DND-41 (cell line): ENCODE results near the gene CAT.
A peak's percentile ranks its signal among the peaks of the same experiment; 100 is the strongest.

Experiments used
- ATAC-seq: fragments of 200-7000 bp; cut with Tn5 transposase; 3 replicates; pipeline ENCODE4 v1.9.1; 2021; ENCODE audit warnings: low read depth; ENCODE audit not compliant: insufficient read depth
- DNase-seq: peaks from one replicate; pipeline ENCODE4 v3.0.0-alpha.2; 2020
- H2AFZ ChIP-seq: 2 replicates; pipeline ENCODE4 v1.6.0; 2012; ENCODE audit warnings: low read depth, low read length
- H3K27ac ChIP-seq: 2 replicates; pipeline ENCODE4 v1.5.1; 2012; ENCODE audit warnings: low read length, inconsistent platforms
- H3K27me3 ChIP-seq: fragments of 200-600 bp; sonication (generic); 2 replicates; pipeline ENCODE4 v1.6.0; 2012; ENCODE audit warnings: low read length, mild to moderate bottlenecking, inconsistent platforms; ENCODE audit not compliant: insufficient read depth, poor library complexity
- H3K36me3 ChIP-seq: 2 replicates; pipeline ENCODE4 v1.5.1; 2012; ENCODE audit warnings: low read length, inconsistent platforms; ENCODE audit not compliant: insufficient read depth
- H3K4me1 ChIP-seq: 2 replicates; pipeline ENCODE4 v1.5.1; 2012; ENCODE audit warnings: mild to moderate bottlenecking, low read length; ENCODE audit not compliant: insufficient read depth
- H3K4me2 ChIP-seq: 2 replicates; pipeline ENCODE4 v1.6.0; 2012; ENCODE audit warnings: mild to moderate bottlenecking, moderate library complexity, low read length, inconsistent platforms; ENCODE audit not compliant: insufficient read depth
- H3K4me3 ChIP-seq, 2 experiments: fragments of 200-600 bp in 1 of 2; shearing (Covaris generic) in 1 of 2; 2 replicates each; pipeline ENCODE4 v1.5.1; 2012 to 2016; ENCODE audit warnings: inconsistent platforms in 2 of 2, low read length in 2 of 2, mild to moderate bottlenecking in 2 of 2, low read depth in 1 of 2, moderate library complexity in 1 of 2
- H3K79me2 ChIP-seq: 2 replicates; pipeline ENCODE4 v1.6.0; 2012; ENCODE audit warnings: low read length, inconsistent platforms; ENCODE audit not compliant: insufficient read depth
- H3K9ac ChIP-seq: 2 replicates; pipeline ENCODE4 v1.6.0; 2012; ENCODE audit warnings: low read depth, mild to moderate bottlenecking, inconsistent platforms, low read length, moderate library complexity
- H3K9me3 ChIP-seq: 2 replicates; pipeline ENCODE4 v1.5.1; 2012; ENCODE audit warnings: low read length, moderate library complexity, mild to moderate bottlenecking, inconsistent platforms; ENCODE audit not compliant: insufficient read depth, severe bottlenecking
- H4K20me1 ChIP-seq: 2 replicates; pipeline ENCODE4 v1.6.0; 2012; ENCODE audit warnings: low read length; ENCODE audit not compliant: insufficient read depth
- EZH2 ChIP-seq: IDR thresholded peaks from 3 replicates; pipeline ENCODE4 v1.6.1; 2012; ENCODE audit warnings: borderline replicate concordance, low read depth, mild to moderate bottlenecking, moderate library complexity, low read length, inconsistent platforms; ENCODE audit not compliant: severe bottlenecking
- TF ChIP-seq, protein P1 (sequence below): IDR thresholded peaks from 2 replicates; pipeline ENCODE4 v1.5.1; 2012; ENCODE audit warnings: borderline replicate concordance, low read length, moderate library complexity, mild to moderate bottlenecking; ENCODE audit not compliant: poor library complexity, severe bottlenecking; ENCODE audit errors: extremely low read depth

The CAT gene

DNA sequence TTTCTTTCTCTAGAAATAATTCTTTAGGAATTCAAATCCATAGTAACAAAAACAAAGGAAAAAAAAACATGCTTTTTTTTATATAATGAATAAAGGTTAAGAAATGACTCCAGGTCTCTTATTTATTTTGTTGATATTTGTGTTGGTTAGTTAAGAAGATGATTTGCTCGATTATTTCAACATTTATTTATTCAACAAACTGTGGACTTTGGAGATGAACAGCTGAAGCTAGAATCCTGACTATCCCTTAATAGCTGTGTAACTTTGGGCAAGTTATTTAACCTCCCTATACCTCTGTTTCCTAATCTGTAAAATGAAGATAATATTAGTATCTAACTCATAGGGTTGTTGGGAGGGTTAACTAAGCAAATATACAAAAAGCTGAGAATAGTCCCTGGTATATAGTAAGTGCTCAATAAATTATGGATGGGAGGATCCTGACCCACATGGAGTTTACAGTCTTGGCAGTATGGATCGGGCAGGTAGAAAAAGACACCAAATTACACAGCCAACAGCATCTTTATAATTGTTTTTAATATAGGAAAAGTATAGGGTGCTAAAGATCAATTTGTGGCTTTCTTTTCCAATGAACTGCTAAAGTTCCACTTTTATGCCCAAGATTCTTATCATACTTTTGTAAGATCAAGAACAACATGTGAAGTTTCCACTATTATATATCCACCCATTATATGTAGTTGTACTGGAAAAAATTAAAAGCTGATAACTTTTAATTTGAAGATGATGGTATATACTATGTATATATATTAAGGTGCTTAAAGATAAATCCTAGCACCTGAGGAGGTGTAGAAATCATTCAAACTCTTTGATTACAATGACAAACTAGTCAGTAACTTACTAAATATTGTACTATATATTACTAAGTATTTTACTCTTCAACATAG lies 1.3 kb upstream of the CAT start:
- H3K79me2 ChIP-seq: peaks cover 17% of the 10 kb centered on the region
- DNase-seq: no peak
- no peak for ATAC-seq
- no peak for TF ChIP-seq EZH2
- TF ChIP-seq, protein P1, sequence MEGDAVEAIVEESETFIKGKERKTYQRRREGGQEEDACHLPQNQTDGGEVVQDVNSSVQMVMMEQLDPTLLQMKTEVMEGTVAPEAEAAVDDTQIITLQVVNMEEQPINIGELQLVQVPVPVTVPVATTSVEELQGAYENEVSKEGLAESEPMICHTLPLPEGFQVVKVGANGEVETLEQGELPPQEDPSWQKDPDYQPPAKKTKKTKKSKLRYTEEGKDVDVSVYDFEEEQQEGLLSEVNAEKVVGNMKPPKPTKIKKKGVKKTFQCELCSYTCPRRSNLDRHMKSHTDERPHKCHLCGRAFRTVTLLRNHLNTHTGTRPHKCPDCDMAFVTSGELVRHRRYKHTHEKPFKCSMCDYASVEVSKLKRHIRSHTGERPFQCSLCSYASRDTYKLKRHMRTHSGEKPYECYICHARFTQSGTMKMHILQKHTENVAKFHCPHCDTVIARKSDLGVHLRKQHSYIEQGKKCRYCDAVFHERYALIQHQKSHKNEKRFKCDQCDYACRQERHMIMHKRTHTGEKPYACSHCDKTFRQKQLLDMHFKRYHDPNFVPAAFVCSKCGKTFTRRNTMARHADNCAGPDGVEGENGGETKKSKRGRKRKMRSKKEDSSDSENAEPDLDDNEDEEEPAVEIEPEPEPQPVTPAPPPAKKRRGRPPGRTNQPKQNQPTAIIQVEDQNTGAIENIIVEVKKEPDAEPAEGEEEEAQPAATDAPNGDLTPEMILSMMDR: no peak
- peak overlapping the region; percentile 89 for H2AFZ ChIP-seq
- no peaks in the 10 kb centered on the region for H3K36me3 ChIP-seq
- H3K9me3 ChIP-seq: no peaks in the 10 kb centered on the region
- H3K4me2 ChIP-seq: peak overlapping the region; percentile 91
- peak overlapping the region; percentile 66 for H3K9ac ChIP-seq
- peaks cover 27% of the 10 kb centered on the region for H3K4me1 ChIP-seq
- no peaks in the 10 kb centered on the region for H3K27me3 ChIP-seq
- H4K20me1 ChIP-seq: no peaks in the 10 kb centered on the region
- H3K4me3 ChIP-seq: peak overlapping the region; percentile 46 to 77; a peak in 3 of 4 replicates
- H3K27ac ChIP-seq: no peak overlapping the region

DNA sequence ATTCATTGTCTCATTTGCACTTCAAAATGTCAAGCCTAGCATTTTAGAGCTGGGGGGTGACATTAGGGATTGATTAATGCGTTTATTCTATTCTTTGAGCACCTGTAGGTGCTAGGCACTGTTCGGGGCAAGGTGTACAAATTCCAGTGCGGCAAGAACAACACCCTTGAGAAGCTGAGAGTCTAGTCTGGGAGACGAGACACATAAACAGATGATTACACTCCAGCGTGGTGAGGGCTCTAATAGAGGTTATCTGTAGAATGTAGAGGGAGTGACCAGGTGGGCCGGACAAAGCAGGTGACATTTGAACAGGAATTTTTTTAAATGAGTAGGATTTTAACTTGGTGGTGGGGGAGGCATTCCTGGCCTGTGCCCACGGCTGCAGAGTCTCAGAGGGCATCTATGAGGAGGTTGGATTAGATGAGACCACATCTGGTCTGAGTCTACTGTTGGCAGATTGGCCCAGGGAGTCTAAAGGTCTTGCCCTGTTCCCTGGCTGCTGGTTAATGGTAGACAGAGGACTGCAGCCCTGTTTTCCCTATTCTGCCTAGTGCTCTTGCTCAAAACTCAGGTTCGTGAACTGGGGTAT lies 970 bp downstream of the CAT start:
- Histone ChIP-seq H3K4me3 (peak overlapping the region; percentile 46 to 77), H3K27ac (peak overlapping the region; percentile 84), H3K9me3 (no peaks in the 10 kb centered on the region), H3K27me3 (no peaks in the 10 kb centered on the region), H3K4me2 (peak overlapping the region; percentile 91), H3K4me1 (peaks cover 27% of the 10 kb centered on the region), H4K20me1 (no peaks in the 10 kb centered on the region), H3K79me2 (peaks cover 25% of the 10 kb centered on the region), H3K36me3 (no peaks in the 10 kb centered on the region), H3K9ac (peak overlapping the region; percentile 66), H2AFZ (peak overlapping the region; percentile 89)
- DNase-seq (no peak), ATAC-seq (no peak)
- TF ChIP-seq, protein P1: no peak

DNA sequence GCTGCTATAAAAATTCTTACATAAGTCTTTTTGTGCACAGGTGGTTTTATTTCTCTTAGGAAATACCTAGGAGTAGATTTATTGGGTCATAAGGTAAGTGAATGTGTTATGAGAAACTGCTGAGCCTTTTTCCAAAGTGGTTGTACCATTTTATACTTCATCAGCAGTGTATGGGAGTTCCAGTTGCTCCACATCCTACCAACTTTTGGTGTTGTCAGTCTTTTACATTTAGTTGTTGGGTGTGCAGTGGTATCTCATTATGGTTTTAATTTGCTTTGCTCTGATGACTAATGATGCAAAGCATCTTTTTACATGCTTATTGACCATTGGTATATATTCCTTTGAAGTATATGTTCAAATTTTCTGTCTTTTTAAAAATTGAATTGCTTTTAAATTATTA lies 3.1 kb downstream of the CAT start:
- no peak for DNase-seq
- Histone ChIP-seq H3K4me1 (peaks cover 27% of the 10 kb centered on the region), H3K27me3 (no peaks in the 10 kb centered on the region), H3K4me3 (no peak overlapping the region), H3K36me3 (no peaks in the 10 kb centered on the region), H3K27ac (no peak overlapping the region), H3K79me2 (peaks cover 25% of the 10 kb centered on the region), H2AFZ (no peak overlapping the region), H3K4me2 (no peak overlapping the region), H4K20me1 (no peaks in the 10 kb centered on the region), H3K9ac (no peak overlapping the region), H3K9me3 (no peaks in the 10 kb centered on the region)
- TF ChIP-seq, protein P1: no peak
- no peak for TF ChIP-seq EZH2
- ATAC-seq: no peak
